HG03442 (cell line): Measurements from ENCODE around the gene C3.

Experiments
- ATAC-seq: cut with Tn5 transposase; IDR thresholded peaks from one replicate; pipeline ENCODE4 v1.9.1; 2021; ENCODE audit warnings: mild to moderate bottlenecking, moderate library complexity; ENCODE audit not compliant: unreplicated experiment

C3 gene

GRCh38 chr19:6731822-6732221, 11.4 kb upstream of the C3 start:
- ATAC-seq = no peak

DNA sequence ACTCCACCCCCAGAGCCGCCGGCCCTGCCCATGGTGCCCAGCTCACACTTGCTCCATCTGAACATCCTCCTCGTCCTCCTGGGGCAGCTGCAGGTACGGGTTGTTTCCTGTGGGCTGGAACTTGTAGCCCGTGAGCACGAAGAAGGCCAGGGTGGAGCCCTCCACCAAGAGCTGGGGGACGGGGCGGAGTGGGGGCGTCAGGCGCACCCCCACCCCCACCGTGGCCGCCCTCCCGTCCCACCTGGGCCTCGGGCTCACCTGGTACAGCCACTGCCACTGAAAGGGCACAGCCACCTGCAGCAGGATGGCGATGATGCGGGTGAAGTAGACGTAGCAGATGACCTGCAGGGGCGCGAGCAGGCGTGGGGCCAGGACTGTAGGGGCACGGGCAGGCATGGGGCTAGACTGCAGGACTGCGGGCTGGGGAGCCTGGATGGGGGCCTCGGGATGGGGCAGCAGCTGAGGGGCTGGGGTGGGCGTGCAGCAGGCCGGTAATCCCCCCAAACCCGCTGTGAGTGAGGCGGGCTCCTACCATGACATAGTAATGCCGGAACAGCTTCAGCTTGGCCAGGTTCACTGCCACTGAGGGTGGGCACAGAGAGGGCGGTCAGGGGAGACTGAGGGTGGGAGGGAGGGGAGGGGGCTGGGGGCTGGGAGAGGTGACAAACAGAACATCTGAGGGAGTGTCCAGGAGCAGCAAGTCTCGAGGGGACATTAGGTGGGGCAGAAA, 10.7 kb upstream of the C3 start:
- ATAC-seq = no peak

DNA sequence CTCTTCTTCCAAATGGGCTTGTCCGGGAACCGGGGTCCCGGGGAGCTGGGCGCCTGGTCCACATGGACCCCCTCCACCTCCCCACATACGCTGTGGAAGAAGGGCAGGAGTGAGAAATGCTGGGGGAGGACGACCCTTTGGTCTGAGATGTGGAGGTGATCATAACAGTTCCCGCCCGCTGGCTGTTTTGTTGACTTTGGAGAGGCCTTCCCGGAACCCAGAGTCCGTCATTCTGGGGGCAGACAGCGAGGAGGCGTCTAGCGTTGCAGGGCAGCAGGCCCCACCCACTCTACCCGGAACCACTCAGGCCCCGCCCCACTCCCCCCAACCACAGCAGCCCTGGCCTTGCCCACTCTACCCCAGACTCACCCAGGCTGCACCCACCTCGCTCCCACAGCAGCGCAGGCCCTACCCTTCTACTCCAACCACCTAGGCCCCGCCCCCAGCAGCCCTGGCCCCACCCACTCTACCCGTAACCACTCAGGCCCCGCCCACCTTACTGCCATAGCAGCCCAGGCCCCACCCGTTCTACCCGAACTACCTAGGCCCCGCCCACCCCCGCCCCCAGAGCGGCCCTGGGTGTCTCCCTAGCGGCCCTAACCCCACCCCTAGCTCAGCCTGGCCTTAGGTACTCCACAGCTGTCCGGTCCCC, 9.8 kb upstream of the C3 start:
- ATAC-seq = no peak

DNA sequence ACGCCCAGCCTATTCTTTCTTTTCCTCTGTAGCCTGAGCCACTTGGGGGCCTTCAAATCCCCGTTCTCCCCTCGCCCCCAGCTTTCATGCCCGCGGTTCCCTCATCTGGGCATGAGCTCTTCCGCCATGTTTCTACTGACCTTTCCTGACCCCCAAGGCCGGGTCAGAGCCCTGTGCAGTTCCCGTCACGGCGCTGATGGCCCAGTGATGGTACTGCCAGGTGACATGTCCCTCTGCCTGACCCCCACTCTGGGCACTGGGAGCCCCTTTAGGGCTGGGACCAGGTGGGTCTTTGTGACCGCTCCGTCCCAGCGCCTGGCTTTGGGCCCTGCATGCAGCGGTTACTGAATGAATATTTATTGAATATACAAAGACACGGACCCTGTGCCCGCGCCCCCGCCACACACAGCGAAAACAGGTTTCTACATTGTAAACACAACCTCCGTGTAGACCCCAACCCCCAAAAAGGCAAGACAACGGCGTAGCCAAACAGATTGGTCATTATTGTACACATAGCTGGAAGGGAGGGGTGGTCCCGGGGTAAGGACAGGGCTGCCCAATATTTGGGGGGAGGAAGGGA, 9.2 kb upstream of the C3 start:
- ATAC-seq = no peak

DNA sequence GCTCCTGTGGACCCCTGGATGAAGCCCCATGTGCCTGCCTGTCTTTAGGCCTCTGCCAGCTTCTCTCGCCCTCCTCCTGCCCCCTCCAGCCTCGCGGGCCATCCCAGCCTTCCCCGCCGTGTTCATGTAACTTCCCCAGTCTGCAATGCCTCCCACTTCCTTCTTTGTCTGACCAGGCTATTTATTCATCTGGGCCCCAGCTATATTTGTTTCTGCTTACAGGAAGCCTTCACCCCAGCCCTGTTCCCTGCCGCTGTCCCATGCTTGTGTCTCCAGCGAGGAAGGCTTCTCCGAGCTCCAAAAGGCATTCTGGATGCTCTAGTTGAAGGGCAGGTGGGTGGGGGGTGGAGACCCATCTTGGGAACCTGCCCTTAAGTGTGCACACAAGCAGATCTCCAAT, 7.9 kb upstream of the C3 start:
- ATAC-seq = no peak

DNA sequence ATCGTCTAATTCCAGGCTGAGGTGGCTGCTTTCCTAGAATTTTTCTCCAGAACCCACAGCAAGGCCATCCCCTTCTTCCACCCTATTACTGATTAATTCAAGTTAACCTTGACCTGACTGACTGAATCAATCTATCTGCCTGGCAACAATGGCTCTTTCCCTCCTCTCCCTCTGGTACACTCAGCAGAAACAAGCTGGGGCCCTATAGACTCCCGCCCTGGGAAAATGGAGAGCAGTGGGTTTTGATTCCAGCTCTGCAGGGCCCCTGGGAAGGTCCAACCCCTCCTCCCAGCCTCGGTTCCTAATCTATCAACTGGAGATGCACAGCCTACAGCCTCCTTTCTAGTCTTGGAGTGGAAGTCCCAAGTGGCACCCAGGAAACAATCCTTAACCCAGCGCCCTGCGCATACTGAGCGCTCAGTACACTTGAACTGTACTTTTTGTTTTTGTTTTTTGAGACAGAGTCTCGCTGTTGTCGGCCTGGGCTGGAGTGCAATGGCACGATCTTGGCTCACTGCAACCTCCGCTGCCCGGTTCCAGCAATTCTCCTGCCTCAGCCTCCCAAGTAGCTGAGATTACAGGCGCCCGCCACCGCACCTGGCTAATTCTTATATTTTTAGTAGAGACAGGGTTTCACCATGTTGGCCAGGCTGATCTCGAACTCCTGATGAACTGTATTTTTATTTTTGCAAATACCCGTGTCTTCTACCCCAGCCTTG, 5.2 kb upstream of the C3 start:
- ATAC-seq = no peak

DNA sequence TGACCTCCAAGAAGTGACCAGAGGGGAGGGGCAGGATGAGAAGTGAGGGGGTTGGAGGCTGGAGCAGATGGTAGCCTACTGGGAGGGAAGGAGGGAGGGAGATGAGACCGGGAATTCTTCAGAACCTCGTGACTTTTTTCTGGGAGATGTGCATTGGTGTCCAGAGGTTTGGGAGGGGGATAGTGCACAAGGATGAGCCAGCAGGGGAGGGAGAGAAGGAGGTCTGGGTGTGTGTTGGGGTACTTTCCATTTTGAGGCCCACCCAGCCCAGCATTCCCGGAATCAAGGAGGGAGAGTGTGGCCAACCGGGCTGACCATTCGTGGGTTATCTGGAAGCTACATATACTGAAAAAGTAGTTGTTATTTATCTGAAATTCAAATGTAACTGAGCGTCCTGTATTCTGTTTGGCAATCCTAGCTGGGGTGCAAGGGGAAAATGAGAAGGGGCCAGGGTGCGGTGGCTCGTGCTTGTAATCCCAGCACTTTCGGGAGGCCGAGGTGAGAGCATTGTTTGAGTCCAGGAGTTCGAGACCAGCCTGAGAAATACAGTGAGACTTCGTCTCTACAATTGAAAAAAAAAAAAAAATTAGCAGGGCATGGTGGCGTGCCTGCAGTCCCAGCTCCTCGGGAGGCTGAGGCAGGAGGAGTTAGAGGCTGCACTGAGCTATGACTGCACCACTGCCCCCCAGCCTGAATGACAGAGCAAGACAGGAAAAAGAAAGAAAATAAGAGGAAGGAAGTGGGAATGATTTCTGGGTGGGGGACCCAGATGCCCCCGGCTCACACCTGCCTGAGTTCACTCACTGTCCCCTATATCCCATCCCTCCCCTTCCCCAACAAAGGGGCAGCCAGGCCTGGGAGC, 4.4 kb upstream of the C3 start:
- ATAC-seq = no peak

- no peak for ATAC-seq
Measured at GRCh38 chr19:6723738-6724137, 3.3 kb upstream of the C3 start.

GRCh38 chr19:6723108-6723618, 2.7 kb upstream of the C3 start:
- no peak for ATAC-seq

DNA sequence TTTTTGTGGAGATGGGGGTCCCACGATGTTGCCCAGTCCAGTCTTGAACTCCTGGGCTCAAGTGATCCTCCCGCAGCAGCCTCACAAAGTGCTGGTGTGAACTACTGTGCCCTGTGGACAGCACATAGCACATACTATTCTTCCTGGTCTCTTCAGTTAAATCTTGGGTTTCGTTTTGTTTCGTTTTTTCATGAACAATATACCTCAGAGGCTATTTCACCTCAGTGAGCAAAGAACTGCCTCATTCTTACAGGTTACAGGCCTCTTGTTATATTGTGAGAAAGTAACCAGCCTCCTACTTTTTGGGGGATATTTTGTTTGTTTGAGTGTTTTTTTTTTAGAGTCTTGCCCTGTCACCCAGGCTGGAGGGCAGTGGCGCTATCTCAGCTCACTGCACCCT, 1.3 kb upstream of the C3 start:
- ATAC-seq = no peak

DNA sequence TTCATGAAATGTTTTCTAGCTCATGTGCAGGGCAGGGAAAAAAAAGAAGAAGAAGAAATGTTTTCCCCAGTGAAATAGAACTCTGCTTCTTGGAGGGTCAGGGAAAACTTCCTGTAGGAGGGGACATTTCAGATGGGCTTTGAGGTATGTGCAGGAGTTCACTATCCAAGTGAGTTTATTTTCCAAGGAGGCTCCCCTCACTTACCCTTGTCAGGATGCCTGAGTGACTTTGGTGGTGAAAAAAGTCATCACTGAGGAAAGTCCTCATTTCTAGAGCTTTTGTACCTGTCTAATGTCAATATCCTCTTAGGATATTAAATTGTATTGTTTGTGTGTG, 656 bp upstream of the C3 start:
- no peak for ATAC-seq

- ATAC-seq = no peak
Measured at GRCh38 chr19:6719992-6720368, 470 bp downstream of the C3 start.

- no peak for ATAC-seq
Measured at GRCh38 chr19:6719540-6719861, 949 bp downstream of the C3 start.

- no peak for ATAC-seq
Measured at GRCh38 chr19:6718741-6719539, 1.5 kb downstream of the C3 start.

DNA sequence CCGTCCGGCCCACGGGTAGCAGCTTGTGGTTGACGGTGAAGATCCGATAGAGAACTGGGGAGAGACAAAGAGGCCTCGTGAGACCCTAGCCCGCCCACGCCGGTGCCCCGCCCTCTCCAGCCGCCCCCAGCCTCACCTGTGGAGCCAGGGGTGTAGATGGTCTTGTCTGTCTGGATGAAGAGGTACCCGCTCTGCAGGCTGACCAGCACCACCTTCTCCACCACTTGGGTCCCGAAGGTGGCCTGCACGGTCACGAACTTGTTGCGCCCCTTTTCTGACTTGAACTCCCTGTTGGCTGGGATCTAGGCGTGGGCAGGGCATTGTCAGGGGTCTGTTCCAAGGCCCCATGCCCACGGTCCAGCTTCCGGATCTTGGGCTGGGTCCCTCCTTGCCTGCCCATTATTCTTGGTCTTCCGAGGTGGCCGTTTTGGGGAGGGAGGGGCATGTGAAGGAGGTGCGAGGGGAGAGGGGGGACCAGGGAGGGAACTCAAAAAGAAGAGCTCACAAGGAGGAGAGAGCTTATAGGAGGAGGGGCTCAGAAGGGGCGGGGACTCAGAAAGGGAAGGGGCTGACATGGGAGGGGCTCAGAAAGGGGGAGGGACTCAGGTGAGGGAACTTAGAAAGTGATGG, 2.2 kb downstream of the C3 start:
- no peak for ATAC-seq

GRCh38 chr19:6717441-6717971, 2.9 kb downstream of the C3 start:
- ATAC-seq = no peak

GRCh38 chr19:6717036-6717435, 3.4 kb downstream of the C3 start:
- no peak for ATAC-seq

GRCh38 chr19:6716610-6716970, 3.9 kb downstream of the C3 start:
- ATAC-seq = no peak

DNA sequence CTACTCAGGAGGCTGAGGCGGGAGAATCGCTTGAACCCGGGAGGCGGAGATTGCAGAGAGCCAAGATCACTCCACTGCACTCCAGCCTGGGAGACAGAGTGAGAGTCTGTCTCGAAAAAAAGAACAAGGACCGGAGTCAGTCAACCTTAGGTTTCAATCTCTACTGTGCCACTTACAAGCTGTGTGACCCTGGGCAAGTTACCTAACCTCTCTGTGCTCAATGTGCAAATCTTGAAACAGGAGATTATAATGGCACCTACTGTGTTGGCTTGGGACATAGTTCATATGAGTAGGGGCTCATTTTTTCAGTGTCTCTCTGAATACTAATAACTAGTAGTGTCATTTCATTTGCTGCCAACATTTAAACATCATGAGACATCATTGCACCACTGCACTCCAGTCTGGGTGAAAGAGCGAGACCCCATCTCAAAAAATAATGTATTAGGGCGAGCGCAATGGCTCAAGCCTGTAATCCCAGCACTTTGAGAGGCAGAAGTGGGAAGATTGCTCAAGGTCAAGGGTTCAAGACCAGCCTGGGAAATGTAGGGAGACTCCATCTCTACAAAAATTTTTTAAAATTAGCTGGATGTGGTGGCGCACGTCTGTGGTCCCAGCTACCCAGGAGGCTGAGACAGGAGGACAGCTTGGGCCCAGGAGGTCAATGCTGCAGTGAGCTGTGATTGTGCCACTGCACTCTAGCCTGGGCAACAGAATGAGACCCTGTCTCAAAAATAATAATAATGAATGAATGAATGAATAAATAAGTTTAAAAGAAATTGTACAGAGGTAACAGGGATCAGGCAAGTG, 5.5 kb downstream of the C3 start:
- ATAC-seq = no peak
